Tibial nerve (tissue), 4 donors: ENCODE measurements around the gene MGP.

Experiments used
- CTCF ChIP-seq, 5 experiments: fragments of 200-600 bp in 3 of 5; fragments of 450-650 bp in 2 of 5; sonication (generic) in 3 of 5; IDR thresholded peaks; one replicate each; pipeline ENCODE4 v1.5.1; 2016 to 2019; ENCODE audit warnings: antibody characterized with exemption in 5 of 5, mild to moderate bottlenecking in 3 of 5, moderate library complexity in 2 of 5
- EP300 ChIP-seq, 2 donors: sonication (generic); formaldehyde crosslinking; IDR thresholded peaks; one replicate each; pipeline ENCODE4 v1.6.1; 2017; ENCODE audit warnings: antibody characterized with exemption in 2 of 2, mild to moderate bottlenecking in 1 of 2
- POLR2A ChIP-seq, 2 donors: fragments of 450-650 bp; IDR thresholded peaks; one replicate each; pipeline ENCODE4 v1.6.1; 2017; ENCODE audit warnings: antibody characterized with exemption in 2 of 2, mild to moderate bottlenecking in 2 of 2, moderate library complexity in 2 of 2

DNA sequence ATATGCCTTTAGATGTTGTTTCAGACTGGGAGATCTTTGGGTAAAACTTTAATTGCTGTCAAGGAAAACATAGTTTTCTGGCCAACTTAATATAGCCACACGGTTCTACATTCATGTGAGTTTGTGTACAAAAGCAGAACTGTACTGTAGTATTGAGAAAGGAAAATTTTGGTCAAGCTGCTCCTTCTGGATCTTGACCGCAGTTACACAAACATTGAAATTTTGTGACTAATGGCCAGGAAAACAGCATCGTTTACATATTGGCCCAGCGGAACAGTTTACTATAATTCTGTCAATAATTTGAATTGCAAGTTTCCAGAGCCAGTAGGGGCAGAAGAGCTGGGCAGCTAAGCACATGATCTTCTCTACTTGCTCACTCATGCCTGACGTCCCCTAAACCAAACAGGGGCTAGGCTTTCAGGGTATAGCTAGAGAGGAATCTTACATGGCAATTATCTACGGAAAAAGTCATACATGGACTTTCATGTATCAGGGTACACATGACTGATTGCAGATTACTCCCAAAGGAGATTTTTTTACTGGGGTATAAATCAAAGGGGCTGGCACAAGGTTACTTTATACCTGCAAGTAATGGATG, 31.0 kb downstream of the MGP start:
- no peak for TF ChIP-seq POLR2A (IDR thresholded peaks at IDR 0.05)
- TF ChIP-seq CTCF (IDR thresholded peaks at IDR 0.05), result no peak
- TF ChIP-seq EP300 (IDR thresholded peaks at IDR 0.05), result no peak
